A673 (cell line): ENCODE measurements around the gene MRPL1.

Source experiments
- CTCF ChIP-seq: fragments of 300-800, 200-600 bp; sonication (generic); conservative IDR thresholded peaks from 2 replicates; pipeline ENCODE4 v1.5.1; 2017; ENCODE audit warnings: low read depth, mild to moderate bottlenecking, antibody characterized with exemption, low read length, moderate library complexity, mixed read lengths
- EZH2 ChIP-seq: fragments of 200-600 bp; sonication (generic); IDR thresholded peaks from 2 replicates; pipeline ENCODE4 v1.6.1; 2017; ENCODE audit warnings: borderline replicate concordance, low read depth, mild to moderate bottlenecking, mixed read lengths, antibody characterized with exemption, low read length; ENCODE audit not compliant: poor library complexity, severe bottlenecking

DNA sequence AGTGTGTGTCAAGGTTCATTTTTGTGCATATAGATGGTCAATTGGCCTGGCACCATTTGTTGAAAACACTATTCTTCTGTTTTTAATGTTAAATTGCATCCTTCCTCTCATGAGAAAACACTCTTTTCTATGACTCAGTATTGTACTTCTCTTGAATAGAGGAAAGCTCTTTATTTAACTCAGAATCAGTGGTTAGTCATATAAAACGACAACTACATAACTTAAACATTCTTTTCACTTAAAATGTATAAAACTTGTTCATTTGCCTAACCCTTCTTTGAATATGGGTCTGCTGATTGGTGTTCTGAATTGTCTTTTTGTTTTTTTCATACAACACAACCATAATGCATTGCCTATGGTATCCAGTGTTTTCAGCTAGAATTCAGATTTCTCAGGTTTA is 17.2 kb upstream of the MRPL1 start:
- TF ChIP-seq EZH2 = no peak
- no peak for TF ChIP-seq CTCF
